K562 (cell line): ENCODE measurements around the gene PYGB. TPM values are rescaled to one million over a fixed set of nuclear protein-coding genes. Genes with fewer than 3 reads are reported as not detected.

Source experiments
- ATAC-seq: fragments of 200-7000 bp; cut with Tn5 transposase; 3 replicates; pipeline ENCODE4 v1.9.1; 2020; ENCODE audit warnings: moderate library complexity
- BruUV-seq: library from RNA; stranded (reverse); fragments of 400-500 nt; replicated peaks from 2 replicates; lab custom pipeline; 2021; lab: Mats Ljungman, UMichigan
- CTCF ChIA-PET: fragments of 300-600 bp; formaldehyde crosslinking; extraction: SDS; loops from one replicate; lab custom pipeline; 2021; ENCODE audit warnings: low intra/inter-chr PET ratio; lab: Yijun Ruan, JAX
- POLR2A ChIA-PET: fragments of 300-600, 350-650 bp; sonication (Branson Sonifier 250); formaldehyde crosslinking; extraction: SDS; loops from one replicate; lab custom pipeline; 2021; ENCODE audit warnings: antibody characterized with exemption, inconsistent platforms; lab: Yijun Ruan, JAX
- DNase-seq, 4 experiments: peaks; one replicate each; pipeline versions ENCODE4 v3.0.0 to v3.0.0-alpha.2; 2011 to 2018; ENCODE audit warnings: low spot score in 3 of 4, mixed read lengths in 3 of 4; ENCODE audit errors: extremely low read depth in 1 of 4
- FAIRE-seq: peaks from 2 replicates; lab custom pipeline; 2011; peaks lifted over from hg19 to GRCh38; lab: Jason Lieb, UNC
- H2AFZ ChIP-seq: 2 replicates; pipeline ENCODE4 v1.6.0; 2011; ENCODE audit warnings: low read depth, low read length, control low read depth, inconsistent platforms
- H3K27ac ChIP-seq: fragments of 200-600 bp; 3 replicates; pipeline ENCODE4 v1.8.0; 2011; ENCODE audit warnings: low read depth, mild to moderate bottlenecking, control low read depth, inconsistent platforms, low read length, moderate library complexity, mixed read lengths; ENCODE audit errors: extremely low read depth
- H3K27me3 ChIP-seq, 2 experiments: fragments of 300-600 bp in 1 of 2; 2 replicates in 1 of 2; 3 replicates in 1 of 2; pipeline versions ENCODE4 v1.6.0 to v1.8.0; 2011; ENCODE audit warnings: inconsistent platforms in 2 of 2, low read length in 2 of 2, mild to moderate bottlenecking in 1 of 2, mixed read lengths in 1 of 2, moderate library complexity in 1 of 2; ENCODE audit not compliant: control insufficient read depth in 2 of 2, insufficient read depth in 2 of 2
- H3K36me3 ChIP-seq: fragments of 300-600 bp; 3 replicates; pipeline ENCODE4 v1.8.0; 2011; ENCODE audit warnings: mild to moderate bottlenecking, low read length, inconsistent platforms; ENCODE audit not compliant: control insufficient read depth, insufficient read depth
- H3K4me1 ChIP-seq, 2 experiments: fragments of 200-600 bp in 1 of 2; replicated peaks in 1 of 2; 2 replicates in 1 of 2; 3 replicates in 1 of 2; pipeline versions ENCODE4 v1.5.1 to v1.8.0; 2011; ENCODE audit warnings: inconsistent platforms in 2 of 2, low read length in 2 of 2, mild to moderate bottlenecking in 1 of 2, mixed read lengths in 1 of 2, moderate library complexity in 1 of 2; ENCODE audit not compliant: control insufficient read depth in 2 of 2, insufficient read depth in 2 of 2
- H3K4me2 ChIP-seq: 2 replicates; pipeline ENCODE4 v1.6.1; 2011; ENCODE audit warnings: low read length, control low read depth, inconsistent platforms, mixed read lengths; ENCODE audit not compliant: insufficient read depth
- H3K4me3 ChIP-seq: fragments of 200-600 bp; sonication (generic), shearing (Covaris generic); 2 replicates; pipeline ENCODE4 v1.5.1; 2016; ENCODE audit warnings: control low read depth, inconsistent platforms
- H3K79me2 ChIP-seq: fragments of 200-600 bp; 3 replicates; pipeline ENCODE4 v1.8.0; 2011; ENCODE audit warnings: low read length, inconsistent platforms; ENCODE audit not compliant: control insufficient read depth, insufficient read depth
- H3K9ac ChIP-seq, 2 experiments: 2 replicates each; pipeline versions ENCODE4 v1.6.0 to v1.6.1; 2011; ENCODE audit warnings: low read depth in 2 of 2, low read length in 2 of 2, control low read depth in 1 of 2, inconsistent platforms in 1 of 2, mild to moderate bottlenecking in 1 of 2, mixed read lengths in 1 of 2; ENCODE audit not compliant: insufficient read depth in 1 of 2
- H3K9me1 ChIP-seq: one replicate; pipeline ENCODE4 v1.6.0; 2011; ENCODE audit warnings: inconsistent platforms, mild to moderate bottlenecking, low read length, moderate library complexity; ENCODE audit not compliant: control insufficient read depth, insufficient read depth
- H3K9me3 ChIP-seq: replicated peaks from 2 replicates; pipeline ENCODE4 v1.5.1; 2011; ENCODE audit warnings: low read depth, low read length, inconsistent platforms; ENCODE audit not compliant: control insufficient read depth, insufficient read depth
- H4K20me1 ChIP-seq: replicated peaks from 2 replicates; pipeline ENCODE4 v1.6.1; 2011; ENCODE audit warnings: low read length, inconsistent platforms, mixed read lengths; ENCODE audit not compliant: control insufficient read depth, insufficient read depth
- ADNP ChIP-seq: fragments of 200-800 bp; sonication (Bioruptor generic); IDR thresholded peaks from 2 replicates; pipeline ENCODE4 v1.6.1; 2016; ENCODE audit warnings: missing genetic modification characterization, missing compliant biosample characterization
- ARHGAP35 ChIP-seq: fragments of 450-650 bp; IDR thresholded peaks from 2 replicates; pipeline ENCODE4 v1.6.1; 2018; ENCODE audit not compliant: partially characterized antibody
- CTBP1 ChIP-seq: fragments of 450-650 bp; IDR thresholded peaks from 2 replicates; pipeline ENCODE4 v1.6.1; 2016; ENCODE audit warnings: borderline replicate concordance
- ETS2 ChIP-seq: IDR thresholded peaks from 2 replicates; pipeline ENCODE4 v1.6.1; 2016; ENCODE audit warnings: borderline replicate concordance, missing genetic modification characterization, mild to moderate bottlenecking, moderate library complexity, missing compliant biosample characterization; ENCODE audit not compliant: poor library complexity, severe bottlenecking
- EZH2 ChIP-seq: IDR thresholded peaks from 2 replicates; pipeline ENCODE4 v1.6.1; 2012; ENCODE audit warnings: low read depth, mild to moderate bottlenecking, inconsistent platforms, low read length, borderline replicate concordance
- FUS ChIP-seq: fragments of 200-400 bp; formaldehyde crosslinking; optimal IDR thresholded peaks from 2 replicates; pipeline ENCODE3; 2017; ENCODE audit warnings: low read depth, low read length
- HNRNPL ChIP-seq: fragments of 200-400 bp; formaldehyde crosslinking; IDR thresholded peaks from 2 replicates; pipeline ENCODE4 v1.6.1; 2017; ENCODE audit warnings: low read depth, mild to moderate bottlenecking, low read length
- NRF1 ChIP-seq, 2 experiments: fragments of 450-650 bp; IDR thresholded peaks in 1 of 2; conservative IDR thresholded peaks in 1 of 2; 2 replicates each; pipeline ENCODE4 v1.6.1; 2014; ENCODE audit warnings: mild to moderate bottlenecking in 2 of 2
- PHF8 ChIP-seq: fragments of 200-600 bp; sonication (generic); IDR thresholded peaks from 2 replicates; pipeline ENCODE4 v1.6.1; 2012; ENCODE audit warnings: mixed run types, mild to moderate bottlenecking, inconsistent platforms, low read length, moderate library complexity, borderline replicate concordance
- POLR2G ChIP-seq: fragments of 200-400 bp; formaldehyde crosslinking; IDR thresholded peaks from 2 replicates; pipeline ENCODE4 v1.6.1; 2017; ENCODE audit warnings: low read depth, mild to moderate bottlenecking, antibody characterized with exemption, low read length, moderate library complexity
- POLR3G ChIP-seq: IDR thresholded peaks from 2 replicates; pipeline ENCODE4 v1.6.1; 2011; ENCODE audit not compliant: insufficient read length, insufficient replicate concordance; ENCODE audit errors: extremely low read depth
- RAD21 ChIP-seq, 2 experiments: fragments of 250-450 bp in 1 of 2; fragments of 450-650 bp in 1 of 2; sonication (Bioruptor Pico) in 1 of 2; formaldehyde crosslinking in 1 of 2; IDR thresholded peaks in 1 of 2; conservative IDR thresholded peaks in 1 of 2; 2 replicates each; pipeline versions ENCODE4 v1.4.0 to v1.8.0; 2020 to 2022; ENCODE audit warnings: mild to moderate bottlenecking in 2 of 2, moderate library complexity in 1 of 2
- RBM22 ChIP-seq: fragments of 200-400 bp; formaldehyde crosslinking; IDR thresholded peaks from 2 replicates; pipeline ENCODE4 v1.6.1; 2018; ENCODE audit warnings: low read length, low read depth; ENCODE audit not compliant: poor library complexity, severe bottlenecking
- ZKSCAN1 ChIP-seq: fragments of 150-350 bp; IDR thresholded peaks from 2 replicates; pipeline ENCODE4 v1.6.1; 2016; ENCODE audit warnings: low read depth, low read length
- WGBS: fragments of 100-300 bp; shearing (Covaris generic); methylation state at CpG from one replicate; pipeline ENCODE4 v1.1.6; 2016; ENCODE audit warnings: low coverage, mixed read lengths; ENCODE audit not compliant: insufficient coverage; ENCODE audit errors: missing lambda C conversion rate; 5-methylcytosine and 5-hydroxymethylcytosine counted together
- in situ Hi-C: fragments of 300-500 bp; cut with MboI; formaldehyde crosslinking; loops from 4 replicates; pipeline ENCODE4 v1.15.0; 2018; ENCODE audit warnings: inconsistent platforms, mixed read lengths
- intact Hi-C: fragments of 100-400 bp; cut with micrococcal nuclease; formaldehyde crosslinking; loops from 2 replicates; pipeline ENCODE4 v1.14.2; 2022
- polyA plus RNA-seq, 8 experiments: library from polyadenylated mRNA; depleted of rRNA in 4 of 8; stranded (reverse) in 5 of 8; unstranded in 3 of 8; fragments of >200 nt; fragmentation: Nextera tagmentation in 2 of 8; fragmentation: Illumina TruSeq in 1 of 8; extraction: Ambion mirVana in 2 of 8; extraction: Trizol in 1 of 8; gene quantifications; 2 replicates each; pipeline versions ENCODE4 v1.2.1 to v1.2.3, GENCODE V29; 2011 to 2014; ENCODE audit warnings: inconsistent platforms in 1 of 8, missing spikeins in 1 of 8
- total RNA-seq, 7 experiments: library from RNA; depleted of rRNA in 6 of 7; stranded (reverse); fragments of >200 nt in 6 of 7; fragmentation: Illumina TruSeq in 2 of 7; extraction: Trizol in 2 of 7; gene quantifications; 2 replicates each; pipeline versions ENCODE4 v1.2.1 to v1.2.3, GENCODE V29; 2011 to 2021; ENCODE audit warnings: low replicate concordance in 1 of 7
- TF ChIP-seq, protein P1 (sequence below): fragments of 450-650 bp; IDR thresholded peaks from 2 replicates; pipeline ENCODE4 v1.7.1; 2018; ENCODE audit warnings: mild to moderate bottlenecking, low read depth; ENCODE audit not compliant: partially characterized antibody
- TF ChIP-seq, protein P2 (sequence below): fragments of 250-450 bp; sonication (Bioruptor Pico); IDR thresholded peaks from 2 replicates; pipeline ENCODE4 v1.6.1; 2021; ENCODE audit warnings: mild to moderate bottlenecking
- TF ChIP-seq, protein P3 (sequence below): conservative IDR thresholded peaks from 2 replicates; pipeline ENCODE4 v1.6.1; 2011; ENCODE audit warnings: low read depth, mild to moderate bottlenecking, low read length; ENCODE audit not compliant: control insufficient read depth

PYGB gene
- total and polyA plus RNA-seq, 9 of the 15 experiments (the other 6 are each of a cell fraction or from before 2014, with no cell fraction given): 0.34 to 18.0 (median 9.8) TPM

DNA sequence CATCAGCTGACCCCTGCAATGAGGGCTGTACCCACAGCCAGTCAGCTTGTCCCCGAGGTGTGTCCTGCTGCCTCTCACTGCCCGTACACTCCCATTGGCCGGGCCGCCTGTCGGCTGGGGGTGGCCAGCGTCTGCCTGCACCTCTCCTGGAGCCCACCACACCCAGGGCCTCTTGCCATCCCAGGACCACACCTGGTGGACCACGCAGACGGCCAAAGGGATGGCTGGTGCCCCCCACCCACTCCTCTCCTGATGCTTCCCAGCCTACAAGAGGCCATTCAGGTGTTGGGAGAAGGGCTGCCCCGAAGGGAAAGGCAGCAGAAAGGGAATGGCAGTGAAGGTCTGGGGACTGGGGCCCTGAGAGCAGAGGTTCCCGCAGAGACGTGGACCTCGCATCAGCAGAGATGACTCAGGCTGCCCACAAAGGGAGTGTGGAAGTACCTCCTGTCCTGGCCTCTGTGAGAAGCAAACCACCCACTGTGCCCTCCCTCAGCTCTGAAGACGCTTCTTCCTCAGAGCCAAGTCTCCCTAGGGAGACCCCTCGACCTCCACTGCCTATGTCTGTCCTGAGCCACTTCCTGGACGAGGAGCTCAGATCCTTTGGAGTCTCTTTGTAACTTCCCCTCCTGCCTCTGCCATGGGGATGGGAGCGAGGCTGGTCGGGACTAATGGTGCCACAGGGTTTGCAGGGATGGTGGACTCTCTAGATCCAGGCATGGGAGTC is 60.9 kb downstream of the PYGB start:
- TF ChIP-seq FUS (no peak), NRF1 (conservative IDR thresholded peaks at IDR 0.05 in 1 of 2, IDR thresholded peaks at IDR 0.05 in 1 of 2) (no peak), EZH2 (no peak), ZKSCAN1 (no peak), RAD21 (CRISPR knock-in tag; conservative IDR thresholded peaks at IDR 0.05 in 1 of 2, IDR thresholded peaks at IDR 0.05 in 1 of 2) (no peak), CTBP1 (no peak), ETS2 (tag) (no peak), PHF8 (no peak), RBM22 (no peak), POLR2G (no peak), ADNP (tag) (no peak), POLR3G (no peak), HNRNPL (no peak), ARHGAP35 (no peak)
- TF ChIP-seq, protein P1, sequence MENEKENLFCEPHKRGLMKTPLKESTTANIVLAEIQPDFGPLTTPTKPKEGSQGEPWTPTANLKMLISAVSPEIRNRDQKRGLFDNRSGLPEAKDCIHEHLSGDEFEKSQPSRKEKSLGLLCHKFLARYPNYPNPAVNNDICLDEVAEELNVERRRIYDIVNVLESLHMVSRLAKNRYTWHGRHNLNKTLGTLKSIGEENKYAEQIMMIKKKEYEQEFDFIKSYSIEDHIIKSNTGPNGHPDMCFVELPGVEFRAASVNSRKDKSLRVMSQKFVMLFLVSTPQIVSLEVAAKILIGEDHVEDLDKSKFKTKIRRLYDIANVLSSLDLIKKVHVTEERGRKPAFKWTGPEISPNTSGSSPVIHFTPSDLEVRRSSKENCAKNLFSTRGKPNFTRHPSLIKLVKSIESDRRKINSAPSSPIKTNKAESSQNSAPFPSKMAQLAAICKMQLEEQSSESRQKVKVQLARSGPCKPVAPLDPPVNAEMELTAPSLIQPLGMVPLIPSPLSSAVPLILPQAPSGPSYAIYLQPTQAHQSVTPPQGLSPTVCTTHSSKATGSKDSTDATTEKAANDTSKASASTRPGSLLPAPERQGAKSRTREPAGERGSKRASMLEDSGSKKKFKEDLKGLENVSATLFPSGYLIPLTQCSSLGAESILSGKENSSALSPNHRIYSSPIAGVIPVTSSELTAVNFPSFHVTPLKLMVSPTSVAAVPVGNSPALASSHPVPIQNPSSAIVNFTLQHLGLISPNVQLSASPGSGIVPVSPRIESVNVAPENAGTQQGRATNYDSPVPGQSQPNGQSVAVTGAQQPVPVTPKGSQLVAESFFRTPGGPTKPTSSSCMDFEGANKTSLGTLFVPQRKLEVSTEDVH: no peak
- TF ChIP-seq, protein P2, sequence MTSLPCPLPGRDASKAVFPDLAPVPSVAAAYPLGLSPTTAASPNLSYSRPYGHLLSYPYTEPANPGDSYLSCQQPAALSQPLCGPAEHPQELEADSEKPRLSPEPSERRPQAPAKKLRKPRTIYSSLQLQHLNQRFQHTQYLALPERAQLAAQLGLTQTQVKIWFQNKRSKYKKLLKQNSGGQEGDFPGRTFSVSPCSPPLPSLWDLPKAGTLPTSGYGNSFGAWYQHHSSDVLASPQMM (CRISPR knock-in tag): no peak
- TF ChIP-seq, protein P3, sequence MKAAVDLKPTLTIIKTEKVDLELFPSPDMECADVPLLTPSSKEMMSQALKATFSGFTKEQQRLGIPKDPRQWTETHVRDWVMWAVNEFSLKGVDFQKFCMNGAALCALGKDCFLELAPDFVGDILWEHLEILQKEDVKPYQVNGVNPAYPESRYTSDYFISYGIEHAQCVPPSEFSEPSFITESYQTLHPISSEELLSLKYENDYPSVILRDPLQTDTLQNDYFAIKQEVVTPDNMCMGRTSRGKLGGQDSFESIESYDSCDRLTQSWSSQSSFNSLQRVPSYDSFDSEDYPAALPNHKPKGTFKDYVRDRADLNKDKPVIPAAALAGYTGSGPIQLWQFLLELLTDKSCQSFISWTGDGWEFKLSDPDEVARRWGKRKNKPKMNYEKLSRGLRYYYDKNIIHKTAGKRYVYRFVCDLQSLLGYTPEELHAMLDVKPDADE: no peak
- Histone ChIP-seq H3K36me3 (peaks cover 6% of the 10 kb centered on the region; the same call in 2 of the 3 replicates), H3K4me1 (peaks cover 32 to 41% of the 10 kb centered on the region in 2 experiments), H3K79me2 (no peaks in the 10 kb centered on the region), H3K27ac (peak overlapping the region; percentile 74; the same call in 1 of the 3 replicates), H2AFZ (no peak overlapping the region), H3K9ac (peak overlapping the region in 1 of 2 experiments; percentile 10; a peak in 2 of 4 replicates), H3K4me2 (no peak overlapping the region), H3K9me1 (peaks cover 12% of the 10 kb centered on the region), H3K9me3 (no peaks in the 10 kb centered on the region), H3K4me3 (no peak overlapping the region), H3K27me3 (no peaks in the 10 kb centered on the region), H4K20me1 (no peaks in the 10 kb centered on the region)
- ATAC-seq (no peak), DNase-seq (peak in 1 of 4 experiments; percentile 9), FAIRE-seq (no peak)
- no TSS peak for BruUV-seq
- POLR2A ChIA-PET: no interaction called here
- CTCF ChIA-PET: no interaction called here
- intact Hi-C loops: no loop called here
- in situ Hi-C loops: no loop called here
- WGBS: 77% methylated on average over 15 of the region's 17 CpGs
